HG02885 (cell line): ENCODE results near the gene ENTPD1.
A peak's percentile ranks its signal among the peaks of the same experiment; 100 is the strongest.
"Not testable (repeated sequence)": the region's sequence is repeated elsewhere in the genome, so short reads cannot be mapped to it uniquely, and the experiment has no call there.

Experiments used
- ATAC-seq: cut with Tn5 transposase; IDR thresholded peaks from one replicate; pipeline ENCODE4 v1.9.1; 2021; ENCODE audit warnings: mild to moderate bottlenecking; ENCODE audit not compliant: unreplicated experiment, poor library complexity

ENTPD1 gene

DNA sequence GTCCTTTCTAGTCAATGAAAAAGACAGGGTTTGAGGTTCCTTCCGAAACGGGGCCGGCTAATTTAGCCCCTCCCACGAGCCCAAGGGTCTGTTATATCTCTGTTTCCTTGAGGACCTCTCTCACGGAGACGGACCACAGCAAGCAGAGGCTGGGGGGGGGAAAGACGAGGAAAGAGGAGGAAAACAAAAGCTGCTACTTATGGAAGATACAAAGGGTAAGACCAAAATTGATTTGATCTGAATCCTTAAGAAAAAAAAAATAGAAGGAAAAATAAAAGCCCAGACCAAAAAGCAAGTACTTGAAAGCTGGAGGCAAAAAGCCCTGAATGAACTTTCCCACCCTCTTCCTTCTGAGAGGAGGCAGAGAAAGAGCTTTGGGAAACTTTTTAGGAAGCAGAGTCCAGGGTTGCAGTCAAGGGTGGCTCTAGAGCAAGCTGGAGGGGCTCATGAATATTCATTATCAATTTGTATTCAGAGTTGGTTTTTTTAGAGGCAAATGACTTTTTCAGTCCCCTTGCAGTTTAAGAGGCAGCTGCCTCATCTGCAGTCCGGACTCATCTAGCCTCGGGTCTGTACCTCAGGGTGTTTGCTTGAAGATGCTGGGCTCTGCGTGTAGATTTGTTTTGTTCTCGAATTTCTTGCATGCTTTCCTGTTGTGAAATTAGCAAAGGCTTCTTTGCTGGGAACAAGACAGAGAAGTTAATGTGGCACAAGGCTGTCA, at the start of gene ENTPD1:
Gene ENTPD1 (plus strand): TSS at position 123 of the 721 bp plus-strand sequence. CDS start 77 bp downstream, at position 200.
- ATAC-seq, result peak; percentile 25

- ATAC-seq, result no peak
Observed at GRCh38 chr10:95706573-95706972, 49.4 kb upstream of the ENTPD1 start.

DNA sequence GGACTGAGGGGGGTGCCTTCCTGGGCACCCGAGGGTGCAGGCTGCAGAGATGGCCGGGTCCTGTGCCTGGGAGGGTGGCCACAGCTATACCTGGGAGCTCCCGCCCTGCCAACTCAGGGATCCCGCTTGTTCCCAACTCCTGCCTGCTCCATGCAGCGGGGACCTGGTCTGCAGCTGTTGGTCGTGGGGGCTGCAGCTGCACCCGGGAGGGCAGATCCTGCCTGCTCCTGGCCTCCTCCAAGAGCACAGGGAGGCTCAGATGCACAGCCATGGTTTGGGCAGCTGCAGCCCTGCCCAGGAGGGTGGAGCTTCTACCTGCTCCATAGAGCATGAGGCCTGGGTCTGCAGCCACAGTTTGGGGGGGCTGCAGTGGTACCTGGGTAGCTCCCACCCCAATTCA, 49.0 kb upstream of the ENTPD1 start:
- ATAC-seq, result no peak

GRCh38 chr10:95711492-95711891, 44.5 kb upstream of the ENTPD1 start:
- ATAC-seq, result no peak

DNA sequence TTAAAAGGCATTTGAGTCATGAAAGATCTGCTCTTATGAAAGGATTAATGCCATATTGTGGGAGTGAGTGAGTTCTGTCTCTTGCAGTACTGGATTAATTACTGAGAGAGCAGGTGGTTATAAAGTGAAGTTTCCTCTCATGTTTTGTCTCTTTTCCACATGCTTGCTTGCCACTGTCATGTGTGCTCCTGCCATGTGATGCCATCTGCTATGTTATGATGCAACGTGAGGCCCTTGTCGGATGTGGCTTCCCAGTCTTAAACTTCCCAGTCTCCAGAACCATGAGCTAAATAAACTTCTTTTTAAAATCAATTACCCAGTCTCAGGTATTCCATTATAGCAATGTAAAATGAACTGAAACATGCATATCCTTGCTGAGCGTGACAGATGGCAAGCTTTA, 39.5 kb upstream of the ENTPD1 start:
- ATAC-seq, result no peak

DNA sequence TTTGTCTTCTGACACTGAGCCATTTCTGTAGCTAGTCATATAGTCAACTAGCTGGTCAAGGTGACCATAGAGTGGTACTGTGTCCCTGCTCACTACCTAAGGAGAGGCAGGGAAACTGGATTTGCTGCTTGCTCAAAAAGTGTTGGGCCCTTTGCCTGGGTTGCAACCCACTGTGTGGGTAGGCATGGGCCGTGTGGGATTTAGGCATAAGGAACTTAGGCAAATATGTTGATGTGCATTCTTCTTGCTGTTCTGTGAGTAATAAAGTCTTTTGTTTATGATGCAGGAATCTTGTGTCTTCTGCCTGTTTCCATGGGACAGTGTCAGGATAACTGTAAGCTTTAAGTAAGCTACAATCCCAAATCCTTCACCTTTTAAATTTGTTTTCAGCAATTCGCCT, 39.1 kb upstream of the ENTPD1 start:
- ATAC-seq, result no peak

DNA sequence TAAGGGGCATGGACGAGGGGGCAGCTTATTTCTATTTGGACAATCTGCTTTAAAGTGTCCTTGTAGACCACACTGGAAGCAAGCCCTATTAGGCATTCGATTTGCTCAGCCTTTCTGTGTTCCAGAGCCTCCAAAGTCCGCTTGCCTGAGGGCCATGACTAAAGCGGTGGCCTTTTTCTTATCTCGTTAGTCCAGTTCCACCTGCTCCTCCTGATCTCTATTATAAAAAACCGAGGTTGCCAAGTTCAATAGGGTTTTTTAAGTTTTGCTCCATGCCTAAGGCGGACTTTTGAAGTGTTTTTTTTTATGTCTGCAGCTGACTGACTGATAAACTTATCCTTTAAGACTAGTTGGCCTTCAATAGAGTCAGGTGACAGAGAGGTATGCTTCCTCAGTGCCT, 35.2 kb upstream of the ENTPD1 start:
- not testable (repeated sequence) for ATAC-seq

DNA sequence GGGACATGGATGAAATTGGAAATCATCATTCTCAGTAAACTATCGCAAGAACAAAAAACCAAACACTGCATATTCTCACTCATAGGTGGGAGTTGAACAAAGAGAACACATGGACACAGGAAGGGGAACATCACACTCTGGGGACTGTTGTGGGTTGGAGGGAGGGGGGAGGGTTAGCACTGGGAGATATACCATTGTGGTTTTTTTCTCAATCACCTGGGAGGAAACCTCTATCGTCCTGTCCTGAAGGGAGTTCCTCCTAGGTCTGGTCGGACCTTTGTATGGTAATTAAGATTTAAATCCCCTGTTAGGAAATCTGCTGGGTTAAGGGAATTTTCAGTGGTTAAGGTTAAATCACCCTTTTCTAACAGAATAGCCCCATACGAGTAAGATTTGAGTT, 33.5 kb upstream of the ENTPD1 start:
- ATAC-seq, result not testable (repeated sequence)

GRCh38 chr10:95728526-95728925, 27.4 kb upstream of the ENTPD1 start:
- no peak for ATAC-seq

DNA sequence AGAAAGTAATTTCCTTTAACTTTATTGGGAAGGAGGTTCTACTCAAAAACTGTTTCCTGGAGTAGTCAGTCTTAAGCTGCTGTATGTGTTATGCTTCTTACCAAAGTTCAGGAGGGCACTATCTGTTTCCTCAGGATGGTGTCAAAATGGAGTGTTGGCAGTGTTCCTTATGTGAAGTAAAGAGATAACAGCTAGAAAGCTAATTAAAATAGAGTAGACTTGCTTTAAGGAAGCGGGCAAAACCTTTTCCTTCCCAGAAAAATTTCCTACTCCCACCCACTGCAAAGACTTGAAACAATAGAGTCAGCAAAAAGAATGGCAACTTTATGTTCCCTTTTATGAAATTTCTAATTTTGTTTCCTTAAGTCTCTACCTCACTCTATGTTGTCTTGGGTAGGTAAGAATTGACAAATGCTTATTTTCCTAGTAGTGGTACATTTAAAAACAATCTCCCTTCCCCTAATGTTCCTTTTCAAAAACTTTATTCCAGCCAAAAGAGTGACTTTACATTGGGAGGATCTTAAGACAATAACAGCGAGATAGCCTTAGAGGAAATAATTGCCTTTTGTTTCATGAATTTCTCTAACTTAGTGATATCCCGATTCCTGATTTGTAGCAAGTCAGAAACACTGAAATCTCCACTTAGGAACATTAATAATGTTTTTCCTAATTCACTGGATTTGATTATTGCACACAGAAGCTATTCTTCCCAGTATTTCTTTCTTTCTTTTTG, 26.5 kb upstream of the ENTPD1 start:
- no peak for ATAC-seq

GRCh38 chr10:95730233-95730632, 25.7 kb upstream of the ENTPD1 start:
- no peak for ATAC-seq

DNA sequence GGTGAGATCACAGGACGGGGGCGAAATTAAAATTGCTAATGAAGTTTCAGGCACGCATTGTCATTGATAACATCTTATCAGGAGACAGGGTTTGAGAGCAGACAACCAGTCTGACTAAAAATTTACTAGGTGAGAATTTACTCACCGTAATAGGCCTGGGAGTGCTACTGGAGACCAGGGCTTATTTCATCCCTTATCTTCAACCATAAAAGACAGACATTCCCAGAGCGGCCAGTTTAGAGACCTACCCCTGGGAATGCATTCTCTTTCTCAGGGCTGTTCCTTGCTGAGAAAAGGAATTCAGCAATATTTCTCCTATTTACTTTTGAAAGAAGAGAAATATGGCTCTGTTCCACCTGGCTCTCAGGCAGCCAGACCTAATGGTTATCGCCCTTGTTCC, 23.1 kb upstream of the ENTPD1 start:
- ATAC-seq, result not testable (repeated sequence)

GRCh38 chr10:95739056-95739455, 16.9 kb upstream of the ENTPD1 start:
- ATAC-seq, result no peak

DNA sequence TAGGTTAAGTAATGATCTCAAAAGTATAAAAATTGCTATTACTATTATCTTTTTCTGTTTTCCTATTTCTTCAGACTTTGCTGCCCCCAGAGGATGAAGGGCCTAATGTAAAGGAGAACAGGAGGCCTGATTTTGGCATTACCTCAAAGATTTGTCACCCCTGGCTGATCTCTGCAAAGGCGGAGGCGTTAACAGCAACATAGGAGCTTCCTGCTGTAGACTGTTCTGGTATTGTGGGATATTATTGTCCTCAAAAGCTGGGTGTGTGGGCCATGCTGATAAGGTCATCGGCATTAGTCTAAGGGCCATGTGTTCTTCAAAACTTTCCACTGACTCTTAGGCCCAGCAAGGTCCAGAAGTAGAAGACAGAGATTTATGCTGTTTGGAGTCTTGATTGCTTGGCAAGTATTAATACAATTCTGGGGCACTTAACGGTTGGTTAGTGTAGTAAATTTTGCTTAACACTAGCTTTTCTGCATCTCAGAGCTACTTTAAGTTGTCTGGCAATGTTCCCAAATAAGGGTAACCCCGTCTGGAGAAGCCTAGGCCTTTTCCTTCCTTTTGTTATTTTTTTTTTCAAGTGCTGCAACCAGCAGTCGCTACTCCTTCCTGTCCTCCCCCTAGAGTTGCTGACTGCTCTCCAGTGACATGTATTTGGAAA, 14.0 kb upstream of the ENTPD1 start:
- ATAC-seq, result peak; percentile 81

DNA sequence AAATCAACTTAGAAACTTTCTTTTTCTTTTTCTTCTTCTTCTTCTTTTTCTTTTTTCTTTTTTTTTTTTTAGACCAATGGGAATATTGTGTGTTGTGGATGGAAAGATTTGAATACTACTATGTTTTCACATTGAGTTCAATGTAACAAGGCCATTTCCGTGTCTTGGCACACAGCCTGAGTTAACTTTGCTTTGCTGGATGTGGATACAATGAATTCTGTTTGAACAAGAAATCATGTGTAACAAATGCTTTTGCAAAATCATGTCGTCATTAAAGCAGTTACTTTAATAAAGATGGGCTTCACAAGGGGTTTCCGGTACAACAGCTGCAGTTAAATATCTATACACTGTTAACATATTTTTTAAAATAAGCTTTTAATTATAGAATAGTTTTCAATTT, 13.5 kb upstream of the ENTPD1 start:
- peak; percentile 13 for ATAC-seq

GRCh38 chr10:95742962-95743535, 12.9 kb upstream of the ENTPD1 start:
- no peak for ATAC-seq

DNA sequence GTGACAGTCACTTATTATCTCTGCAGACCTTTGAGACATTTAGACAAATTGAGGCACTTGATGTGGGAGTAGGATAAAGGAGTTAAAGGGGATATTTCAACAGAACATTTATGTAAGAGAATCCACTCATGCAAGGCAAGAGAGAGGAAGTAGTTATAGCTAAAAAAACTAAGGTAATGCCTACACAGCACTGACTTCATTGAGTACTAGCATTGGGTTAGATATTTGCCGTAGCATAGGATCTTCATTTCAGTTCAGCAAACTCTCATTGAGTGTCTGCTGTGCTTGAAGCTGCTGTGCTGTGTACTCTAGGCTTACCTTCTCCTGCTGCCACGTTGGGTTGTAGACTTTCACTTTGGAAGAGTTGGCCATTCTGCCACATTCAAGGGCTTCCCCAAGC, 10.5 kb upstream of the ENTPD1 start:
- ATAC-seq, result no peak

GRCh38 chr10:95748349-95748748, 7.6 kb upstream of the ENTPD1 start:
- ATAC-seq, result no peak

GRCh38 chr10:95755511-95756004, 405 bp upstream of the ENTPD1 start:
- ATAC-seq, result peak; percentile 62

GRCh38 chr10:95756809-95757684, 1.1 kb downstream of the ENTPD1 start:
- no peak for ATAC-seq
